Effector memory CD4-positive, alpha-beta T cell (primary cell): ENCODE results near the gene PRDM5.

Experiments used
- DNase-seq, 3 donors: peaks; one replicate each; pipeline ENCODE4 v3.0.0-alpha.2; 2020
- H3K27ac ChIP-seq: 2 replicates; pipeline ENCODE4 v1.7.0; 2013; ENCODE audit warnings: mild to moderate bottlenecking, low read length, moderate library complexity; ENCODE audit not compliant: insufficient read depth, poor library complexity, severe bottlenecking
- H3K27me3 ChIP-seq: replicated peaks from 2 replicates; pipeline ENCODE4 v1.7.0; 2013; ENCODE audit warnings: mild to moderate bottlenecking, low read length; ENCODE audit not compliant: insufficient read depth, control insufficient read depth, poor library complexity, severe bottlenecking
- H3K36me3 ChIP-seq: 2 replicates; pipeline ENCODE4 v1.7.0; 2013; ENCODE audit warnings: mild to moderate bottlenecking, low read length, moderate library complexity; ENCODE audit not compliant: control insufficient read depth, insufficient read depth
- H3K4me1 ChIP-seq: 2 replicates; pipeline ENCODE4 v1.7.0; 2013; ENCODE audit warnings: low read length, mild to moderate bottlenecking; ENCODE audit not compliant: control insufficient read depth, insufficient read depth, poor library complexity, severe bottlenecking
- H3K4me3 ChIP-seq: 2 replicates; pipeline ENCODE4 v1.7.0; 2013; ENCODE audit warnings: low read length, low read depth, mild to moderate bottlenecking; ENCODE audit not compliant: insufficient read depth, poor library complexity, severe bottlenecking
- H3K9me3 ChIP-seq: 2 replicates; pipeline ENCODE4 v1.7.0; 2013; ENCODE audit warnings: mild to moderate bottlenecking, low read length, moderate library complexity; ENCODE audit not compliant: control insufficient read depth

PRDM5 gene

DNA sequence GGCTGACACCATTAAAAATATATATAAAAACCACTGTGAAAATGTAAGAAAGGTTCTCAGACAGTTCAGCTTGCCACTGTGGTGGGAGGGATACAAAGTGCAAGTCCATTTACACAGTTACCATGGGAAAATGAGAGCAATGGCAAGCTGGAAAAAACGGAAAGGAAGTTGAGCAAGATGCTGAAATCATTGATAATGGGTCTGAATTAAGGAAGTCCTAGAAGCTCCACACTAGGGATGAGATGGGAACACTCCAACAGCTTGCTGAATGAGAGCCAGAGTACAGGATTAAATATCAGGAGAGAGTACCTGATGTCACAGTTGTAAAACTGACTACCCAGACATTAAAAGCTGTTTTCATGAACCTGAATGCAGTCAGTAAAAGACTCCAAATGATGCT, 218.6 kb downstream of the PRDM5 start:
- H3K9me3 ChIP-seq, result no peaks in the 10 kb centered on the region
- DNase-seq, result no peak

DNA sequence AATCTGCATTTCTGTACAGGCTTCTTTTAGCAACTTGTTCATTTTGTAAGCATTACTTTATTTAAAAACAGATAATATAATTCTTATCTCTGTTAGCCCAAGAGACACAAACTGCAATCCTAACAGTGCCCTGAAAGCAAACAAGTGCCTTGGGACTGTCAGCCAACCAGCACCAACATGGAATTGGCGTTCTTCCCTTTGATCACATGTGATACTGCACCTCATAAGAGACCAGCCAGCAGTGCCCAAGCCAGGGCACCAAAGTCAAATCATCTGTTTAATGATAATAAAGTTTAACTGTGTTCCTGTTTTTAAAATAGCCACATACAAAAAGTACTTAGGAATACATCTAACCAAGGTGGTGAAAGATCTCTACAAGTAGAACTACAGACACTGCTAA, 223.2 kb downstream of the PRDM5 start:
- Histone ChIP-seq H3K9me3 (no peaks in the 10 kb centered on the region), H3K27ac (no peak overlapping the region), H3K36me3 (no peaks in the 10 kb centered on the region), H3K27me3 (no peaks in the 10 kb centered on the region), H3K4me3 (no peak overlapping the region), H3K4me1 (no peaks in the 10 kb centered on the region)
- no peak for DNase-seq

More for the DNA sequence above, 218.6 kb downstream of the PRDM5 start:
- no peaks in the 10 kb centered on the region for H3K36me3 ChIP-seq
- no peaks in the 10 kb centered on the region for H3K4me1 ChIP-seq
- H3K27ac ChIP-seq, result no peak overlapping the region
- H3K27me3 ChIP-seq, result no peaks in the 10 kb centered on the region
- no peak overlapping the region for H3K4me3 ChIP-seq

DNA sequence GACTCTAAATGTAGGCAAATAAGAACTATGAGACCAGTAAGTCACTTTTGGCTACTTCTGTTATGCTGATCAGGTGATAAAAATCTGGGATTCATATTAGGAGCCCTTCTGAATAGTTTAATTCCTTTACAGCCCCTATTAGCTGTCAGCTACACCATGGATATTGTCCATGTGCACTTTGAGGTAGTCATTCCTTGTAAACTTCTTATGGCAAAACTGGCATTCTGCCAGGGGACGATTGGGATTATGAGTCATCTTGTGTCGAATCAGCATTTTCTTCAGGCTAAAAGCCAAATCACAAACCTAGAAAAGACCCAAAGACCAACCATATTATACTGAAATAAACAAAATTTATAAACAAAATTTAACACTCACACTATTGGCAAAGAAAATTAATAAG, 227.6 kb downstream of the PRDM5 start:
- Histone ChIP-seq H3K4me3 (no peak overlapping the region), H3K27me3 (no peaks in the 10 kb centered on the region), H3K36me3 (no peaks in the 10 kb centered on the region), H3K27ac (no peak overlapping the region), H3K9me3 (no peaks in the 10 kb centered on the region), H3K4me1 (no peaks in the 10 kb centered on the region)
- no peak for DNase-seq

DNA sequence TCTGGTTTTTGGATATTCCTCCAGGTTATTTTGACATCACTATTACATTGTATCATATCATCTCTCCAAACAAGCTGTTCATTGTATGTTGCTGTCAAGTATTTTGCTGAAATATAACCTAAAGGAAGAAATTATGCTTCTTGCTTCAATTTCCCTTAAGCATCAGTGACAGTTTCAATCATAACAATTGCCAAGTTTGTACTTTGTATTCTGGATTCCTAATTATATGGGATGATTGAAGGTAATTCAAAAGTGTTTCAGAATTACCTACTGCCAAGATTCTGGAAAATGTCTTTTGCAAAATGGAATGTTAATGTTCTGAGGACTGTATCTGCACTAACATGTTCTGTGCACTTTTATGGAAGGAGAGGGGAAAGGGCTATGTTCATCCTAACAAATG, 228.7 kb downstream of the PRDM5 start:
- H3K27ac ChIP-seq, result no peak overlapping the region
- no peaks in the 10 kb centered on the region for H3K9me3 ChIP-seq
- no peaks in the 10 kb centered on the region for H3K4me1 ChIP-seq
- H3K4me3 ChIP-seq, result no peak overlapping the region
- no peak for DNase-seq
- no peaks in the 10 kb centered on the region for H3K27me3 ChIP-seq
- H3K36me3 ChIP-seq, result no peaks in the 10 kb centered on the region

DNA sequence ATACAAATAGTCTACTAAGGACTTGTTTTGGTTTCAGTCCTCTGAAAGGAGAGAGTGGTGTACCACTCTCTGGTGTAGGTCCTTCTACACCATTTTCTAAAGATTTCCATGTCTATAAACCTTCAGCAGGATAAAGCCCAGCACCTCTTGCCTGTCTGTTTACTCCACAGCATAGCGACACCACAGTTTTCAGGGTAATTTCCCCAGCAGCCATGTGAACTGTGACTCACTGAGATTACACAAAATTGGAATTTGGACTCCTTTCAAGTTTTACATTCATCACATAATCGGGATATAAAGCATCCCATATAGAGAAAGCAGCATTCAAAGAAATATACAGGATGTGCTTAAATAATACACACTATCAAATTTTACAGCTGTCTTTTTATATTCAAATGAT, 229.6 kb downstream of the PRDM5 start:
- Histone ChIP-seq H3K27me3 (no peaks in the 10 kb centered on the region), H3K27ac (no peak overlapping the region), H3K4me3 (no peak overlapping the region), H3K9me3 (no peaks in the 10 kb centered on the region), H3K4me1 (no peaks in the 10 kb centered on the region), H3K36me3 (no peaks in the 10 kb centered on the region)
- DNase-seq, result no peak

DNA sequence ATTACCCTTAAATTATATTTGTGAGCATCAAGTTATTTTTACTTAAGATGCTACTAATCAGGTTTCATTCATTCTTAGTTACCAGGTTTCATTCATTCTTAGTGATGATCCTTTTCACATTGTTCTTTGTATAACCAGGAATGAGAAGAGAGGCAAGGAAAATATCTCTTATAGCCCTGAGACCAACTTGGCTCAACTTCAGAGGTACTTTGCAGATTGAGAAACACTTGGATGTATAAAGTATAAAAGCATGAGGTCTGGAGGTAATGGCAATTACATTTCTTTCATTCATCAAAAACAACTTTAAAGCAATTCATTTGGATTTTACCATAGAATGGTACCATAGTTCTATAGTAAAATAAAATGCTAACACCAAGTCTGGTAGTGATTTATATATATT, 231.0 kb downstream of the PRDM5 start:
- Histone ChIP-seq H3K27me3 (no peaks in the 10 kb centered on the region), H3K36me3 (no peaks in the 10 kb centered on the region)

DNA sequence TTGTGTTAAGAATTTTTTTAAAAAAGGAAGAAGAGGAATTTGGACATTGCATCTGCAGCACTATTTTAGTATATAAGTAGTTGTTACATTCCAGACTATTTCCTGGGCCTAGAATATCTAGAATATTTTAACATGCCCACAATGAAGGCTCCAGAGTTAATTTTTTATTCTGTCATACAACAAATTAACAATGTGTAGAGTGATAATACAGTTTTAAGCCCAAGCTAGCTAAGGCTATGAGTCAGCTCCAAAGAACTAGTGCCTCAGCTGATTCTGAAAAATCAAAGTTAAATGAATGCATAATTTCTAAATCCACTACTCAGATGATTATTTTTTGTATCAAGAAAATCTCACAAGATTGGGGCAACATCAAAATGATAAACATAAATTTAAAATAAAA, 231.4 kb downstream of the PRDM5 start:
- Histone ChIP-seq H3K4me1 (no peaks in the 10 kb centered on the region), H3K4me3 (no peak overlapping the region), H3K36me3 (no peaks in the 10 kb centered on the region), H3K9me3 (no peaks in the 10 kb centered on the region), H3K27ac (no peak overlapping the region), H3K27me3 (no peaks in the 10 kb centered on the region)
- no peak for DNase-seq

More for the DNA sequence above, 231.0 kb downstream of the PRDM5 start:
- H3K4me1 ChIP-seq, result no peaks in the 10 kb centered on the region
- no peak for DNase-seq
- no peak overlapping the region for H3K4me3 ChIP-seq
- H3K27ac ChIP-seq, result no peak overlapping the region
- H3K9me3 ChIP-seq, result no peaks in the 10 kb centered on the region

DNA sequence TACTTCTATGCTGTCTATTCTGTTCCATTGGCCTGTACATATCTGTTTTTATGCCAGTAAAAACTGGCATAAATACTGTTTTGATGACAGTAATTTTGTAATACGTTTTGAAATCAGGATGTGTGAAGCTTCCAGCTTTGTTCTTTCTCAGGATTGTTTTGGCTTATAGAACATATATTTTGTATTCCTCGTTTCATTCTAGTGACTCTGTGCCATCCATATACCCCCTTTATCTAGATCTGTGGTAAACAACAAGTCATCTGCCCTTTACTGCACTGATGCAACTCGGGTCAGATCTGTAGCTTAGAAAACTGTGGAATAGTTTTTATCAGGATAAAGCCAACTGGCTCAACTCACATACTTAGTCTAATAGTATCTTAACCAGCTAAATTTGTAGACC, 233.7 kb downstream of the PRDM5 start:
- no peak overlapping the region for H3K4me3 ChIP-seq
- no peak for DNase-seq

DNA sequence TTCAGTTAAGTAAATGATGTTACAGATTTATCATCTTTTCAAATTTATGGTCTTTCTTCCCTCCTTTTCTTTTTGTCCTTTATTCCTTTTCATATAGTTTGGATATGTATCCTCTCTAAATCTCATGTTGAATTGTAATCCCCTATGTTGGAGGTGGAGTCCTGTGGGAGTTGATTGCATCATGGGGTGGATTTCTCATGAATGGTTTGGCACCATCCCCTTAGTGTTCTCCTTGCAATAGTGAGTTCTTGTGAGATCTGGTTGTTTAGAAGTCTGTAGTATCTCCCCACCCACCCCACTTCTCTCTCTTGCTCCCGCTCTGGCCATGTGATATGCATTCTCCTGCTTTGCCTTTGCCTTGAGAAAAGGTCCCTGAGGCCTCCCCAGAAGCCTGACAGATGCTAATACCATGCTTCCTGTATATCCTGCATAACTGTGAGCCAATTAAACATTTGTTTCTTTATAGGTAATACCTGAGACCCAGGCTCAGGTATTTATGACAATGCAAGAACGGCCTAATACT, 236.7 kb downstream of the PRDM5 start:
- Histone ChIP-seq H3K9me3 (no peaks in the 10 kb centered on the region), H3K4me1 (no peaks in the 10 kb centered on the region), H3K27ac (no peak overlapping the region), H3K27me3 (no peaks in the 10 kb centered on the region), H3K36me3 (no peaks in the 10 kb centered on the region), H3K4me3 (no peak overlapping the region)
- no peak for DNase-seq

More for the DNA sequence above, 233.7 kb downstream of the PRDM5 start:
- Histone ChIP-seq H3K4me1 (no peaks in the 10 kb centered on the region), H3K27me3 (no peaks in the 10 kb centered on the region), H3K36me3 (no peaks in the 10 kb centered on the region), H3K27ac (no peak overlapping the region), H3K9me3 (no peaks in the 10 kb centered on the region)

DNA sequence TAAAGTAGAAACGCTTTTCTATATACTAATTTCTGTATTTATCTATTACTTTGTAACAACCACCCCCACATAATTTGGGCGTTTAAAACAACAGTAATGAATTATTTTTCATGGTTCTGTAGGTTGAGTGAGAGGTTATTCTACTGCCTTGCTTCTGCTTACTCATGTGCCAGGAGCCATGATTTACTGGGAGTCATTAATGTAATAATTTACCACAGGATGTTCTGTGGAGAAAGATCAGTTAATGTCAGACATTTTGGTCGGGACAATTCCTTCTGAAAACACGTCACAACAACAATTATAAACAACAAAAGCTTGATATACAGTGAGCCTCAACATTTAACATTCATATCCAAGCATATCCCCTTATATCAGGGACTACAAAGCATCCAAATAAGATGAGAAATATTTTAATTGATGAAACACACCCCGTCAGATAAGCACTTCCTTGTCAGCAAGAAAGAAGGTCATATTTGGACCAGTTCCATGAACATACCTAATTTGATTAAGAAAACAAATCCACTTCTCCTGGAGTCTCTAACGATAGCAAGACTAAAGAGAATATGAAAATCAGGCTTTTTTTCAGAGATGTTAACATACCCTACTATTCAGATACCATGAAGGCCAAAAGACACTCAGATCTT, 238.5 kb downstream of the PRDM5 start:
- no peak for DNase-seq
- H3K9me3 ChIP-seq, result no peaks in the 10 kb centered on the region
- no peak overlapping the region for H3K27ac ChIP-seq
- H3K27me3 ChIP-seq, result no peaks in the 10 kb centered on the region
- no peaks in the 10 kb centered on the region for H3K4me1 ChIP-seq
- no peaks in the 10 kb centered on the region for H3K36me3 ChIP-seq
- no peak overlapping the region for H3K4me3 ChIP-seq
